Fibroblast of mammary gland (primary cell): Measurements from ENCODE around the gene SCAPER.
A peak's percentile ranks its signal among the peaks of the same experiment; 100 is the strongest.

ENCODE experiments used
- DNase-seq: peaks from one replicate; pipeline ENCODE4 v3.0.0-alpha.2; 2010; ENCODE audit warnings: low read depth
- H3K4me3 ChIP-seq: 2 replicates; pipeline ENCODE4 v1.5.1; 2011; ENCODE audit warnings: low read depth, mild to moderate bottlenecking, low read length, moderate library complexity; ENCODE audit not compliant: control insufficient read depth
- TF ChIP-seq, protein P1 (sequence below): conservative IDR thresholded peaks from 2 replicates; pipeline ENCODE4 v1.5.1; 2011; ENCODE audit warnings: low read depth, low read length, inconsistent platforms; ENCODE audit not compliant: control insufficient read depth, insufficient read depth

SCAPER gene

DNA sequence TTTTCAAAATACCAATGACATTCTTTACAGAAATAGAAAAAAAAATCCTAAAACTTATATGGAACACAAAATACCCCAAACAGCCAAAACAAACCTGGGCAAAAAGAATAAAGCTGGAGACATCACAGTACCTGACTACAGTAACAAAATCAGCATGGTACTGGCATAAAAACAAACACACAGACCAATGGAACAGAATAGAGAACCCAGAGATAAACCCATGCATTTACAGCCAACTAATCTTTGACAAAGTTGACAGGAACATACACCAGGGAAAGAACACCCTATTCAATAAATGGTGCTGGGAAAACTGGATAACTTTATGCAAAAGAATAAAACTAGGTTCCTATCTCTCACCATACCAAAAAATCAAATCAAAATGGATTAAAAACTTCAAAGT is 36.4 kb downstream of the SCAPER start:
- TF ChIP-seq, protein P1, sequence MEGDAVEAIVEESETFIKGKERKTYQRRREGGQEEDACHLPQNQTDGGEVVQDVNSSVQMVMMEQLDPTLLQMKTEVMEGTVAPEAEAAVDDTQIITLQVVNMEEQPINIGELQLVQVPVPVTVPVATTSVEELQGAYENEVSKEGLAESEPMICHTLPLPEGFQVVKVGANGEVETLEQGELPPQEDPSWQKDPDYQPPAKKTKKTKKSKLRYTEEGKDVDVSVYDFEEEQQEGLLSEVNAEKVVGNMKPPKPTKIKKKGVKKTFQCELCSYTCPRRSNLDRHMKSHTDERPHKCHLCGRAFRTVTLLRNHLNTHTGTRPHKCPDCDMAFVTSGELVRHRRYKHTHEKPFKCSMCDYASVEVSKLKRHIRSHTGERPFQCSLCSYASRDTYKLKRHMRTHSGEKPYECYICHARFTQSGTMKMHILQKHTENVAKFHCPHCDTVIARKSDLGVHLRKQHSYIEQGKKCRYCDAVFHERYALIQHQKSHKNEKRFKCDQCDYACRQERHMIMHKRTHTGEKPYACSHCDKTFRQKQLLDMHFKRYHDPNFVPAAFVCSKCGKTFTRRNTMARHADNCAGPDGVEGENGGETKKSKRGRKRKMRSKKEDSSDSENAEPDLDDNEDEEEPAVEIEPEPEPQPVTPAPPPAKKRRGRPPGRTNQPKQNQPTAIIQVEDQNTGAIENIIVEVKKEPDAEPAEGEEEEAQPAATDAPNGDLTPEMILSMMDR, result no peak
- no peak overlapping the region for H3K4me3 ChIP-seq
- no peak for DNase-seq

DNA sequence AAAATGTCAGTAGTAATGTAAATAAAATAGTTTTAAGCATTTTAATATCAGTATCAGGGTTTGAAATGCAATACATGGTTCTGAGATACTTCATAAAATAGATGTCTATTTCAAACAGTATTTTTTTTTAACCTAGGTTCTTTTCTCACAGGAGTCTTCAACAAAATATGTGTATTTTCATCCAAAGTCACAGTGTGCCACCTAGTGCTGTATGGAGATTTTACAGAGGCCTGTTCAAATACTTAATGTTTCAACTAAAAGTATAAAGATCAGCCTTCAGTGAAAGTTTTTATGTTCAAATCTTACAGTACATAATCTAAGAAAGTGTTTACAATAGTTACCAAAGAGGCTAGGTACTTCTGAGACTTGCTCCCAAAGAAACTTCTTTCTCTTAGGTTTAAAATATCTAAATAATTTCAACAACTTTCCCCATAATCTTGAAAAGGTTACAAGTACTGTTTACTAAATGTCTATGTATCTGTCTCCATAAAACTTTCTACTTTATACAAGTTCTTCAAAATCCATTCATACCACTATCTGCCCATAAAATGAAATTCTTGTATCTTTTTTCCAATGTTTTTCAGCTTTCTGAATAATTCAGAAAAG is 38.3 kb downstream of the SCAPER start:
- TF ChIP-seq, protein P1, result peak; percentile 61
- no peak overlapping the region for H3K4me3 ChIP-seq
- peak; percentile 48 for DNase-seq

DNA sequence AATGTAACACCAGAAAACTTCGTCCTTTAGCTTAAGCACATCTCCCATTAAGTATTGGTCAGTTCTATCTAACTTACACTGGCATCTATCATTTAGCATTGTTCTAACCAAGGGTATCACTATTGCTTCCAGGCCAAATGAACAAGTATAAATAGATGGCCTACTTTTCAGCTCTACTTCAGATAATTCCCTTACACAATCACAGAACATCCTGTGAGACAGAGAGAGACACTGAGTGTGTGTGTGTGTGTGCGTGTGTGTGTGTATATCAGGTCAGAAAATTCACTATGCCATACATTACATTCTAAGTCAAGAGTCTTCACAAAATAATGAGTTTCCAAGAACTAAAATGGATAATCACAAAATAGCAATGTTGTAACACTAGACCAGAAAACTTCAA is 39.1 kb downstream of the SCAPER start:
- peak; percentile 17 for DNase-seq
- H3K4me3 ChIP-seq, result no peak overlapping the region
- TF ChIP-seq, protein P1, result no peak

DNA sequence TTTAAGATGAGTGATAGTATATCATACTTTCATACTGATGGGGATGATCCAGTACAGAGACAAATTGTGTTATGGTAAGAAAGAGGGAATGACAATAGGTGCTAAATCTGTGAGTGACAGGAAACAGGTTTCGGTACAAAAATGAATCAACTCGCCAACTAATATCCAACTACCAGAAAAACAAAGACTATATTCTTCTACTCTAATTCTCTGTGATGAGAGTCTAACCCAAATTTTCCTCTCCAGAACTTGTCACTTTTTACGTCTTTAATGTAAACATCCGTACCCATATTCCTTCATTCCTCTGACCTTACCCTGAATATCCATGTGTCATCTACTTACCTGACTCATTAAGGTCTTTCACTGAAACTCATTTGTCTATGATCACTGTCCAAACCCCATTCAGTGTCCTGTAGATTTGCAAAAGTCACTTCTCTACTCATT is 39.6 kb downstream of the SCAPER start:
- no peak for DNase-seq
- TF ChIP-seq, protein P1, result no peak
- H3K4me3 ChIP-seq, result no peak overlapping the region

DNA sequence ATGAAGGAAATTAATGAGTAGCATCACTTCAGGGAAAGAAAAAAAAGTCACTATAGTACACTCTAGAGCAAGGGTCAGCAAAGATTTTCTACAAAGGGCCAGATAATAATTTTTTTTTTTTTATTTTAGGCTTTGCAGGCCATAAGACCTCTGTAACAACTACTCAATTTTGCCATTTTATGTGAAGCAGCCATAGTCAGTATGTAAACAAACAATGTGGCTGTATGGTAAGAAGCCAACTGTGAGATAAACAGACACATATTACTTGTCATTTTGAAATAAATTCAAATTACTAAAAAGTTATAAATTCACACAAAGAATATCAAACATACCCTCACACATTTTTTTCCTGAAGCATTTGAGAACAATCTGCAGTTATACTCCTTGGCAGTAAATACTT is 40.6 kb downstream of the SCAPER start:
- TF ChIP-seq, protein P1, result no peak
- DNase-seq, result no peak
- no peak overlapping the region for H3K4me3 ChIP-seq

DNA sequence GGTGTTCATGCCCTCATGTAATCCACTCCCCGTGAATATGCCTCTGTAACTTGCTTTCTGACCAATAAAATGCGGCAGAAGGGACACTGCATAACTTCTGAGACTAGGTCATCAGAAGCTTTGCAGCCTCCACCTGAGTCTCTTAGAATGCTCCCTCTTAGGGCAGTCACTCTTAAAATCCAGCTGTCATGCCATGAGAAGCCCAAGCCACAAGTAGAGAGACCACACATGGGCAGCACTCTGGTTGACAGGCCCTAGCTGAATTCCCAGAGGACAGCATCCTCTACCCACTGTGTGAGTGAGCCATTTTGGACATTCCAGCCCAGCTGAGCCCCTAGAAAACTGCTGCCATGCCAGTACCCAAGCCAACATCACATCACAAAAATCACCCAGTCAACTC is 41.4 kb downstream of the SCAPER start:
- TF ChIP-seq, protein P1, result no peak
- no peak for DNase-seq
- no peak overlapping the region for H3K4me3 ChIP-seq

DNA sequence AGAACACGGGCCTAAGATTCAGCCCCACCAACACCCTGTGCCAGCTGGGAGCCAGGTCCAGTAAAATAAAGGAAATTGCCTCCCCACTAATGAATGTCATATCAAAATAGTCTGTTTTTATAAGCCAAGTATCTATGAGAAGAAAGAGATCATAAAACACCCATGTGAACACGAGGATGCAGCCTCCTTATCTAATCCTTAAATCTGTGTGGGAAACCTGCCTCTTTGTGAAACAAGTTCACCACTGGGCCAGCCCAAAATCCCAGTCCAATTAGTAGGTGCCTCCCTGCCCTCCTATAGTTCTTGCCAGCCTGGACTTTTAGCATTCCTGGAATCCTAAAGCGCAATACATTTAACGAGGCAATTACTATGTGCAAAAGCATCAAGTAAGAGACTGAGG is 42.0 kb downstream of the SCAPER start:
- TF ChIP-seq, protein P1, result no peak
- DNase-seq, result no peak
- no peak overlapping the region for H3K4me3 ChIP-seq
